Astrocyte (in vitro differentiated cells and primary cell): ENCODE data around the gene MRGPRF. TPM values are rescaled to one million over a fixed set of nuclear protein-coding genes. Genes with fewer than 3 reads are reported as not detected.

ENCODE experiments used
- DNase-seq: peaks from one replicate; pipeline ENCODE4 v3.0.0-alpha.2; 2010; ENCODE audit warnings: low read depth
- FAIRE-seq: peaks from 2 replicates; lab custom pipeline; 2011; peaks lifted over from hg19 to GRCh38; lab: Jason Lieb, UNC
- H2AFZ ChIP-seq: 2 replicates; pipeline ENCODE4 v1.6.0; 2012; ENCODE audit warnings: low read depth, low read length, inconsistent platforms
- H3K27ac ChIP-seq: 2 replicates; pipeline ENCODE4 v1.5.1; 2011; ENCODE audit warnings: low read depth, low read length, inconsistent platforms
- H3K27me3 ChIP-seq: 2 replicates; pipeline ENCODE4 v1.6.0; 2011; ENCODE audit warnings: low read length, inconsistent platforms; ENCODE audit not compliant: insufficient read depth
- H3K36me3 ChIP-seq: 2 replicates; pipeline ENCODE4 v1.5.1; 2011; ENCODE audit warnings: low read length, inconsistent platforms; ENCODE audit not compliant: insufficient read depth
- H3K4me1 ChIP-seq: 2 replicates; pipeline ENCODE4 v1.5.1; 2011; ENCODE audit warnings: low read length, inconsistent platforms; ENCODE audit not compliant: insufficient read depth
- H3K4me2 ChIP-seq: 2 replicates; pipeline ENCODE4 v1.6.0; 2012; ENCODE audit warnings: low read length, inconsistent platforms
- H3K4me3 ChIP-seq: 2 replicates; pipeline ENCODE4 v1.5.1; 2011; ENCODE audit warnings: low read depth, mild to moderate bottlenecking, low read length, inconsistent platforms; ENCODE audit not compliant: insufficient read depth
- H3K79me2 ChIP-seq: 2 replicates; pipeline ENCODE4 v1.6.0; 2012; ENCODE audit warnings: mild to moderate bottlenecking, low read length, inconsistent platforms; ENCODE audit not compliant: insufficient read depth
- H3K9ac ChIP-seq: 2 replicates; pipeline ENCODE4 v1.6.0; 2012; ENCODE audit warnings: mild to moderate bottlenecking, low read length, inconsistent platforms
- H3K9me3 ChIP-seq: 2 replicates; pipeline ENCODE4 v1.5.1; 2012; ENCODE audit warnings: low read depth, mild to moderate bottlenecking, low read length, inconsistent platforms; ENCODE audit not compliant: insufficient read depth
- H4K20me1 ChIP-seq: 2 replicates; pipeline ENCODE4 v1.6.0; 2012; ENCODE audit warnings: low read length, inconsistent platforms; ENCODE audit not compliant: insufficient read depth
- H3K27ac Mint-ChIP-seq: one replicate; pipeline ENCODE4 v1.8.0; 2021; ENCODE audit warnings: mild to moderate bottlenecking, mixed read lengths; ENCODE audit not compliant: unreplicated experiment
- H3K27me3 Mint-ChIP-seq: one replicate; pipeline ENCODE4 v1.8.0; 2021; ENCODE audit warnings: low read depth, mixed read lengths; ENCODE audit not compliant: unreplicated experiment
- H3K36me3 Mint-ChIP-seq: one replicate; pipeline ENCODE4 v1.8.0; 2021; ENCODE audit warnings: low read depth, mixed read lengths; ENCODE audit not compliant: unreplicated experiment
- H3K4me1 Mint-ChIP-seq: one replicate; pipeline ENCODE4 v1.8.0; 2021; ENCODE audit warnings: low read depth, mixed read lengths; ENCODE audit not compliant: unreplicated experiment
- H3K4me3 Mint-ChIP-seq: one replicate; pipeline ENCODE4 v1.8.0; 2021; ENCODE audit warnings: mild to moderate bottlenecking, moderate library complexity, mixed read lengths; ENCODE audit not compliant: unreplicated experiment
- H3K9me3 Mint-ChIP-seq: one replicate; pipeline ENCODE4 v1.8.0; 2021; ENCODE audit warnings: mild to moderate bottlenecking, mixed read lengths; ENCODE audit not compliant: unreplicated experiment
- CTCF ChIP-seq: IDR thresholded peaks from 2 replicates; pipeline ENCODE4 v1.5.1; 2011; ENCODE audit warnings: low read depth, mild to moderate bottlenecking, inconsistent platforms, low read length, moderate library complexity; ENCODE audit not compliant: insufficient read depth
- EZH2 ChIP-seq: IDR thresholded peaks from 2 replicates; pipeline ENCODE4 v1.6.1; 2012; ENCODE audit warnings: mild to moderate bottlenecking, low read length, inconsistent platforms; ENCODE audit not compliant: insufficient read depth
- total RNA-seq: library from RNA; stranded (reverse); gene quantifications from 2 replicates; pipeline ENCODE4 v1.2.1, GENCODE V29; 2021

The MRGPRF gene
- total RNA-seq, 1 donor from 2014 or later: 4.1 TPM

- H3K36me3 ChIP-seq: no peaks in the 10 kb centered on the region
- no peak for FAIRE-seq
- Mint-ChIP-seq H3K4me1 (no peaks in the 10 kb centered on the region), H3K9me3 (peaks cover 28% of the 10 kb centered on the region), H3K36me3 (peaks cover 4% of the 10 kb centered on the region), H3K4me3 (no peak overlapping the region), H3K27me3 (peaks cover 48% of the 10 kb centered on the region), H3K27ac (no peak overlapping the region)
- no peak overlapping the region for H3K27ac ChIP-seq
- no peak overlapping the region for H3K9ac ChIP-seq
- no peak overlapping the region for H3K4me3 ChIP-seq
- no peak for TF ChIP-seq EZH2
- no peak for TF ChIP-seq CTCF
- H3K27me3 ChIP-seq: peaks cover 15% of the 10 kb centered on the region
- peaks cover 3% of the 10 kb centered on the region for H3K9me3 ChIP-seq
- no peak overlapping the region for H2AFZ ChIP-seq
- no peaks in the 10 kb centered on the region for H3K4me1 ChIP-seq
- H3K4me2 ChIP-seq: no peak overlapping the region
- H4K20me1 ChIP-seq: no peaks in the 10 kb centered on the region
- H3K79me2 ChIP-seq: no peaks in the 10 kb centered on the region
- DNase-seq: no peak
Measured at GRCh38 chr11:68966894-68967780, 45.9 kb downstream of the MRGPRF start.

- Histone ChIP-seq H3K4me3 (no peak overlapping the region), H3K27me3 (peaks cover 14% of the 10 kb centered on the region), H3K79me2 (no peaks in the 10 kb centered on the region), H3K9ac (no peak overlapping the region), H4K20me1 (no peaks in the 10 kb centered on the region), H3K27ac (no peak overlapping the region), H3K36me3 (no peaks in the 10 kb centered on the region), H3K4me1 (no peaks in the 10 kb centered on the region), H3K9me3 (peaks cover 3% of the 10 kb centered on the region), H2AFZ (no peak overlapping the region), H3K4me2 (no peak overlapping the region)
- FAIRE-seq: no peak
- TF ChIP-seq EZH2: no peak
- TF ChIP-seq CTCF: no peak
- Mint-ChIP-seq H3K27me3 (peaks cover 46% of the 10 kb centered on the region), H3K4me3 (no peak overlapping the region), H3K27ac (no peak overlapping the region), H3K9me3 (peaks cover 32% of the 10 kb centered on the region), H3K36me3 (peaks cover 6% of the 10 kb centered on the region), H3K4me1 (no peaks in the 10 kb centered on the region)
- no peak for DNase-seq
Measured at GRCh38 chr11:68965901-68966853, 46.9 kb downstream of the MRGPRF start.
